ENCODE measurements around the gene TKTL1.

The TKTL1 gene

GRCh38 chrX:154365052-154365600 lies 69.5 kb downstream of the TKTL1 start:
- DNase-seq, result no peak

- DNase-seq, result no peak
Measured at GRCh38 chrX:154365997-154366665, 70.5 kb downstream of the TKTL1 start.

DNA sequence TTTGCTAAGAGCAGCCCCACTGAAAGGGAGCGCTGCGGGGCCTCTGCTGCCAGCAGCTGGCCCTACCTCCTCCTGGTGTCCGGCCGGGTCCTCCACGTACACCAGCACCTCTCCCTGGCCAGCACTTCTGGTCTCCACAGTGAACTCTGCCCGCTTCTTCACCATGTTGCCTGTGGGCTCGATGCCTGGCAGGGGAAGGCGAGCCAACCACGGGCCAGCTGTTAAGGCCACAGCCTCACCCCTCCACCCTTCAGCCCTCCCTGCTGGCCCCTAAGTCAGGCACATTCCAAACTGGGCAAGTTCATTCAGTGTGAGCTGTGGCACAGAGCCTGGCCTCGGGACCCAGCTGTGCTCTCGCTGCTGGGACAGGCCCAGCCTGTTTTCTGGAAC lies 71.1 kb downstream of the TKTL1 start:
- no peak for DNase-seq

- DNase-seq, result no peak
Measured at GRCh38 chrX:154367474-154368308, 72.1 kb downstream of the TKTL1 start.

DNA sequence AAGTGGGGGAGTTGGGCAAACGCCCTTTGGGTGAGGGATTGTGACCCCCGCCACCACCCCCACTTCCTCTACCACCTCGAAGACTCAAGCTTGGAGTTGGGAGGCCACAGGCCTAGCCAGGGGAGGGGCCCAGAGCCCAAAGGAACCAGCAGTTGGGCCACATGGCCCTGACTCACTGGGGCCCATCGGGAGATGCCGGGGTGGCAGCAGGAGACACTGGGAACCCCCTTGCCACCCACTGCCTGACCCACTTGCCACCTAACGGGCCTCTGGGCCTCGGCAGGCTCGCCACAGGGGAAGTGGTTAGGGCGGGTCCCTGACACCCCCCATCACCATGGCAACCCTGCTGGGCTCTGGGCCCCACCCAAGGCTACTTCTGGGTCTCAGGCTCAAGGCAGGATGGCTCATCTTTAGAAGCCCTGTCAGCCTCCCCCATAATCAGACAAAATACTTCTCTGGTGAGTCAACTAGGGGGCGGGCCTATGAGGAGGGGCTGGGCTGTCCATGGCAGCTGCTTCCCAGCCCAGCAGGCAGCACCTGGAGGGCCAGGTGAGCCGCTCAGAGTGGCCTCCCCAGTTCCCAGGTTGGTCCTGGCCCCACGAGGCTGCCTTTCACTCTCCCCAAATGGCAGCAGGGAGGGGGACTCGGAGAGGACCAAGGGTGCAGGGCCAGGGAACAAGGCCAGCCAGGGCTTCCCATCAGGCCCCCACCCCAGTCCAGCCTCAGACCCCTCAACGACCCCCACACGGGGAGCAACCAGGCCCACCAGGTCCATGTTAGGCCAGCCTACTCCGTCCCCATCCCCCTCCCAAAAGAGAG lies 73.2 kb downstream of the TKTL1 start:
- DNase-seq, result peak; percentile 67

DNA sequence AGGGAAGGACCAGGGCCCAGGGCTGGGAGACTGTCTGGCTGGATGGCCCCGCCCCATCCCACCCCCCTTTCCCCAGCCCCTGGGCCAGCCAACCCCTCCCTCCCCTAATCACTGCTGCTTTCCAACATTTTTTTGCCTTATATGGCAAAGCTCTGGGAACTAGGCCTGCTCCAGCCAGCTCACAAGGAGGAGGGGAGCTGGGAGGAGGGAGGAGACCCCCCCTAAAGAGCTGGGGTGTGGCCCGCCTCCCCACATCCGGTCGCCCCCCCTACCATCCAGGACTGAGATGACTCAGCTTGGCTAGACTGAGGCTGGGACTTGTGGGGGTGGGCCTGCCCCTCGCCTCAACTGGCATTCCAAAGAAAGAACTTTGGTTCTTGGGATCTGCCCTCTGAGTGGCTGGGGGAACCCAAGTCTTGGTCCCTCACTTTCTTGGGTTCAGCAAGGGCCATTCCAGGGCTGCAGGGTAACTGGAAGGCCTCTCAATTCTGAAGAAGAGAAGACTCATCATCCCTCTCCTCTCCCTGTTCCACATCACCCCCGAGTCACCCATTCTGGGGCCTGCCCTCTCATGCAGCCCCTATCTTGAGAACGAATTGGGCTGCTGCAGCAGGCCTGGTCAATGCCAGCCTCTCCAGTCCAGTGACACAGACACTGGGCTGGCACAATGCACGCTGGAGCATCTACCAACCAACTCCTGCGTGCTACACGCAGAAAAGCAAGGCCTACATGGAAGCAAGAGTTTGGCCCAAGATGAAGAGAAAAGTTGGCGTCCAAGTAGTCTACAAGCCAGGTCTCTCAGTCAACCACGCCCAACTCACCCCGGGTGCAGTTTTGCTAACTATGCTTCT lies 74.1 kb downstream of the TKTL1 start:
- DNase-seq, result peak; percentile 83

- peak; percentile 60 for DNase-seq
Measured at GRCh38 chrX:154370300-154371016, 74.9 kb downstream of the TKTL1 start.

DNA sequence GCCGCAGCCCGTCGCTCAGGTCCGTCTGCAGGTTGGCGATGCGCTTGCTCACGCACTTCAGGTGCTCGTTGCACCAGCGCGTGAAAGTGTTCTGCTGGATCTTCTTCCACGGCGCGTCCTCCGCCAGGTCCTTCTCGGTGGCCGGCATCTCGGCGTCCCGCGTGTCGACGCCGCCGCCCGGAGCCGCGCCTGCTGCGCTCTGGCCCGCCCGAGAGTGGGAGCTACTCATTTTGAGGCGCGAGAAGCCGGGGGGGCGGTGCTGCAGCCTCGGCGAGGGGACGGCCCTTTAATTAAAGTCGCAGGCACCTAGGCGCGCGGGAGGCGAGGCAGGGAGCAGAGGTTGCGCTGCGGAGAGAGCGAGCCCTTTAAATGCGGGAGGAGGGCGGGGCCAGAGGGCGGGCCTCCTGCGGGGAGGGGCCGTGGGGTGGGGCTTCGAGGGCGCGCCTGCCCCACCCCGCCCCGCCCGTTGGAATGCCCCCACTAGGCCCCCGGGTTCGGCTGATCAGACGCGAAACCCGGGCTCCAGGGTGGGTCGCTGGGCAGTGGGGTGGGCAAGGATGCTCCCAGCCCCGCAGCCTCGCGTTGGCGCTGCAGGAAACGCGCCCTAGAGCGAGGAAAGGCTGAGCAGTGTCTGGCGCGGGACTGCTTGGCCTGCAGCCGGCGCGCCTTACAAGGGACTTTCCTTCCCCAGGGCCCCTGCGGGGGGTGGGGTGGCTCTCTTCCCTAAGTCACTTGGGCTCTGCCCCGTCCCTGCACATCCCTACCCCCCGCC lies 75.6 kb downstream of the TKTL1 start:
- DNase-seq, result peak; percentile 91

GRCh38 chrX:154371789-154372300 lies 76.2 kb downstream of the TKTL1 start:
- DNase-seq, result no peak

DNA sequence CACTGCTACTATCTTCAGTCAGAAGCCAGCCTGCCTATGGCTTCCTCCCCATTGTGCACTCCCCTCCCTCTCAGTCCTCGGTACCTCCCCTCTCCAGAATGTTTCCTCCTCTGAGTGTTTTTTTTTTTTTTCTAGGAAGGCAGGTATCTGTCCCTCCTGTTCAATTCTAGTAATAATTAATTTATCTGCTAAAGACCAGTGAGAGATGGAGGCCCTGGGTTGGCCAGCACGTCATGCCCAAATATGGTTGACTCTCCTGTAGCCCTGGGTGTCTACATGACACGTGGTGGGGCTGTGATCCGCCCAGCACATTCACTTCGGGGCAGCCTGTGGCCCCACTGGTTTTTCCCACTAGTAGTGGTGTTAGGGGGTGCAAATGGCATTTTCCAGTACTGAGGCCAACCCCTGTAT lies 77.0 kb downstream of the TKTL1 start:
- no peak for DNase-seq

GRCh38 chrX:154373340-154374306 lies 78.0 kb downstream of the TKTL1 start:
- DNase-seq, result peak; percentile 75

DNA sequence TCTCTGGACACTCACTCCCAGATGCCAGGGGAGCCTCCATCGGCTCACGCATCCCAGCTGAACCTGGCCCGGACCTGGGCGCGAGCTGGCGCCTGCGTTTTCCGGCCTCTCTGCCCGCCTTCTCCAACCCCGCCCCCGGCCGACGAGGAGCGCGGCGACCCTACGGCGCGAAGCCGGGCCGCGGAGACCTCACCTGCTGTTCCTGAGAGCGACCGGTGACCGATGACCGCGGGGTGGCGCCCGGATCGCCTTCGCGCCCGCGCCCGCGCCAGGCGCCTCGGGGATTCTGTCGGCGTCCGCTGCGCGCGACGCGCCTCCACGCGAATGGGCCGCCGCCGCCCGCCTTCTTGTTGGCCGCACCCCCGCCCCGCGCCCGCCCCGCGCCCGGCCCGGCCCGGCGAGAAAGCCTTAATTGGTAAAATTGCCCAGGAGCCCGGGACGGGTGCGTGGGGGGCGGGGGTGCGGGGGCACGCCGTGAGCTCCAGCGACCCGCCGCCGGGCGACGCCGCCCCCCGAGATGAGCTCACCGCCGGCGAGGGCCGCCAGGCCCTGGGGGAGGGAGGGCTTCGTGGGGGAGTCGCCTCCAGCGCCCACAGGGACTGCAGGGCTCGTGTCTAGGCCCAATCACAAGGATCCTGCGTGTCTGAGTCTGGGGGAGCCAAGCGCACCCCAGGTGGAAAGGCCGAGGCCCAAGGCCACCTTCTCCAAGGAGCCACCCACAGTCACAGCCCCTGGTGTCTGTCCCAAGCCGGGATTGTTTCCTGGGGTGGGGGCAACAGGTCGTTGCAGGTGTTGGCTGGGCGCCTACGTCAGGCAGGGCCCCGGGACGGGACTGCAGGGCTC lies 78.9 kb downstream of the TKTL1 start, which contains the start of gene FLNA:
Gene FLNA, minus strand, starts transcription at position 322 of the 843 bp plus-strand sequence. CDS start 3,389 bp downstream, outside the sequence.
- no peak for DNase-seq

GRCh38 chrX:154375156-154375504 lies 79.5 kb downstream of the TKTL1 start:
- DNase-seq, result no peak

- no peak for DNase-seq
Measured at GRCh38 chrX:154376774-154377173, 81.2 kb downstream of the TKTL1 start.

GRCh38 chrX:154378059-154378798 lies 82.6 kb downstream of the TKTL1 start:
- peak; percentile 79 for DNase-seq

DNA sequence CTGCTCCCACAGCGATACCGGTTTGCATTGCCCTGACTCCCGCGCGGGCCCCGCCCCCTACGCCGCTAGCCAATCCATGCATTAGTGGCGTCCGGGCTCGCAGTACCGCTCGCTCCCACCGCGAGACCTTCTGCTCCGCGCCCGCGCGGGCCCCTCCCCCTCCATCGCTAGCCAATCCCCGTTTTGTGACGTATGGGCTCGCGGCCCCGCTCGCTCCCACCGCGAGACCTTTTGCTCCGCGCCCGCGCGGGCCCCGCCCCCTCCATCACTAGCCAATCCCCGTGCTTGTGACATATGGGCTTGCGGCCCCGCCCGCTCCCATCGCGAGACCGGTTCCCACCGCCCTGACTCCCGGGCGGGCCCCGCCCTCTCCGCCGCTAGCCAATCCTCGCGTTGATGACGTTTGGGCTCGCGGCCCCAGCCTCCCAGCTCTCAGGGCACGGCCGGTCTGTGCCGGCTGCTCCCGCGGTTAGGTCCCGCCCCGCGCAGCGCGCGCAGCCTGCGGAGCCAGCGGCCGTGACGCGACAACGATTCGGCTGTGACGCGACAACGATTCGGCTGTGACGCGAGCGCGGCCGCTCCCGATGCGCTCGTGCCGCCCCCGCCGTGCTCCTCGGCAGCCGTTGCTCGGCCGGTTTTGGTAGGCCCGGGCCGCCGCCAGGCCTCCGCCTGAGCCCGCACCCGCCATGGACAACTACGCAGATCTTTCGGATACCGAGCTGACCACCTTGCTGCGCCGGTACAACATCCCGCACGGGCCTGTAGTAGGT lies 83.4 kb downstream of the TKTL1 start, which contains the start of gene EMD:
Gene EMD, plus strand, starts transcription at position 497 of the 770 bp plus-strand sequence. Its CDS starts 190 bp downstream, at position 687.
- DNase-seq, result peak; percentile 97

Data from right forelimb (tissue), 1 donor.